Gastrocnemius medialis (tissue), 4 donors: ENCODE data around the gene ABHD17C.

ENCODE experiments used
- POLR2A ChIP-seq, 2 donors: fragments of 450-650 bp; IDR thresholded peaks; one replicate each; pipeline ENCODE4 v1.6.1; 2017; ENCODE audit warnings: antibody characterized with exemption in 2 of 2, mild to moderate bottlenecking in 2 of 2, moderate library complexity in 2 of 2
- TF ChIP-seq, protein P1 (sequence below), 5 experiments: fragments of 450-650 bp in 3 of 5; fragments of 200-600 bp in 2 of 5; sonication (generic) in 2 of 5; IDR thresholded peaks in 4 of 5; conservative IDR thresholded peaks in 1 of 5; 1 replicate in 4 of 5; 2 replicates in 1 of 5; pipeline ENCODE4 v1.5.1; 2016 to 2019; ENCODE audit warnings: antibody characterized with exemption in 5 of 5, mild to moderate bottlenecking in 3 of 5, moderate library complexity in 3 of 5

DNA sequence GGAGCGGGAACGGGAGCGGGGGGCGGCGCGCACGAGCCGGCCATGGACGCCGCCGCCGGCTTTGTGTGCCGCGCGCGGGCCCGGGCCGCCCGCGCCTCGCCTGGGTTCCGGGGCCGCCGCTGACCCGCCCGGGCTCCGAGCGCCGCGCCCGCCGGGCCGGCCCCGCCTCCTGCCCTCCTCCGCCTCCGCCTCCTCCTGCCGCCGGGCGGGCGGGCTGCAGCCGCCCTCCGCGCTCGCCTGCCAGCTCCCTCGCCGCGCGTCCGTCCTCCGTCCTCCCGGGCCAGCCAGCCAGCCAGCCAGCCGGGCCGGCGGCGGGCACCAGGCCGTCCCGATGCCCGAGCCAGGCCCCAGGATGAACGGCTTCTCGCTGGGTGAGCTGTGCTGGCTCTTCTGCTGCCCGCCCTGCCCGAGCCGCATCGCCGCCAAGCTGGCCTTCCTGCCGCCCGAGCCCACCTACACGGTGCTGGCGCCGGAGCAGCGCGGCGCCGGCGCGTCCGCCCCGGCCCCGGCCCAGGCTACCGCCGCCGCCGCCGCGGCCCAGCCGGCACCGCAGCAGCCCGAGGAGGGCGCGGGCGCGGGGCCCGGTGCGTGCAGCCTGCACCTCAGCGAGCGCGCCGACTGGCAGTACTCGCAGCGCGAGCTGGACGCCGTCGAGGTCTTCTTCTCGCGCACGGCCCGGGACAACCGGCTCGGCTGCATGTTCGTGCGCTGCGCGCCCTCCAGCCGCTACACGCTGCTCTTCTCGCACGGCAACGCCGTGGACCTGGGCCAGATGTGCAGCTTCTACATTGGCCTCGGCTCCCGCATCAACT is at the start of gene ABHD17C:
- TF ChIP-seq, protein P1, sequence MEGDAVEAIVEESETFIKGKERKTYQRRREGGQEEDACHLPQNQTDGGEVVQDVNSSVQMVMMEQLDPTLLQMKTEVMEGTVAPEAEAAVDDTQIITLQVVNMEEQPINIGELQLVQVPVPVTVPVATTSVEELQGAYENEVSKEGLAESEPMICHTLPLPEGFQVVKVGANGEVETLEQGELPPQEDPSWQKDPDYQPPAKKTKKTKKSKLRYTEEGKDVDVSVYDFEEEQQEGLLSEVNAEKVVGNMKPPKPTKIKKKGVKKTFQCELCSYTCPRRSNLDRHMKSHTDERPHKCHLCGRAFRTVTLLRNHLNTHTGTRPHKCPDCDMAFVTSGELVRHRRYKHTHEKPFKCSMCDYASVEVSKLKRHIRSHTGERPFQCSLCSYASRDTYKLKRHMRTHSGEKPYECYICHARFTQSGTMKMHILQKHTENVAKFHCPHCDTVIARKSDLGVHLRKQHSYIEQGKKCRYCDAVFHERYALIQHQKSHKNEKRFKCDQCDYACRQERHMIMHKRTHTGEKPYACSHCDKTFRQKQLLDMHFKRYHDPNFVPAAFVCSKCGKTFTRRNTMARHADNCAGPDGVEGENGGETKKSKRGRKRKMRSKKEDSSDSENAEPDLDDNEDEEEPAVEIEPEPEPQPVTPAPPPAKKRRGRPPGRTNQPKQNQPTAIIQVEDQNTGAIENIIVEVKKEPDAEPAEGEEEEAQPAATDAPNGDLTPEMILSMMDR (IDR thresholded peaks at IDR 0.05 in 4 of 5, conservative IDR thresholded peaks at IDR 0.05 in 1 of 5) = no peak
- TF ChIP-seq POLR2A (IDR thresholded peaks at IDR 0.05) = no peak
